Ectodermal cell (in vitro differentiated cells): ENCODE measurements around the gene TNFRSF1B.

ENCODE experiments used
- H3K27ac ChIP-seq: 2 replicates; pipeline ENCODE4 v1.7.0; 2013; ENCODE audit warnings: mild to moderate bottlenecking, low read depth, low read length; ENCODE audit not compliant: insufficient read depth, poor library complexity, severe bottlenecking
- H3K27me3 ChIP-seq: 2 replicates; pipeline ENCODE4 v1.7.0; 2013; ENCODE audit warnings: mild to moderate bottlenecking, low read length; ENCODE audit not compliant: insufficient read depth, control insufficient read depth, poor library complexity, severe bottlenecking
- H3K36me3 ChIP-seq: one replicate; pipeline ENCODE4 v1.7.0; 2013; ENCODE audit warnings: low read length; ENCODE audit not compliant: control insufficient read depth, insufficient read depth
- H3K4me1 ChIP-seq: one replicate; pipeline ENCODE4 v1.7.0; 2013; ENCODE audit warnings: low read length; ENCODE audit not compliant: control insufficient read depth, insufficient read depth
- H3K4me3 ChIP-seq: 2 replicates; pipeline ENCODE4 v1.7.0; 2013; ENCODE audit warnings: low read depth, low read length, control low read depth; ENCODE audit not compliant: insufficient read depth
- H3K9me3 ChIP-seq: 2 replicates; pipeline ENCODE4 v1.7.0; 2013; ENCODE audit warnings: mild to moderate bottlenecking, low read length, moderate library complexity; ENCODE audit not compliant: control insufficient read depth
- WGBS, 2 experiments: methylation state at CpG; one replicate each; pipeline ENCODE4 v1.1.7; 2013; ENCODE audit warnings: missing lambda C conversion rate in 2 of 2; 5-methylcytosine and 5-hydroxymethylcytosine counted together

Gene TNFRSF1B

GRCh38 chr1:12245116-12245515 is 78.3 kb downstream of the TNFRSF1B start:
- H3K27me3 ChIP-seq = no peaks in the 10 kb centered on the region
- 97 to 98% methylated on average over 2 to 3 of the region's 3 CpGs for WGBS, 2 experiments
- no peaks in the 10 kb centered on the region for H3K9me3 ChIP-seq
- H3K4me3 ChIP-seq = no peak overlapping the region
- no peaks in the 10 kb centered on the region for H3K4me1 ChIP-seq
- peaks cover 4% of the 10 kb centered on the region for H3K36me3 ChIP-seq
- no peak overlapping the region for H3K27ac ChIP-seq

GRCh38 chr1:12245733-12246132 is 78.9 kb downstream of the TNFRSF1B start:
- no peaks in the 10 kb centered on the region for H3K4me1 ChIP-seq
- no peaks in the 10 kb centered on the region for H3K9me3 ChIP-seq
- no peak overlapping the region for H3K4me3 ChIP-seq
- peaks cover 4% of the 10 kb centered on the region for H3K36me3 ChIP-seq
- H3K27ac ChIP-seq = no peak overlapping the region
- H3K27me3 ChIP-seq = no peaks in the 10 kb centered on the region

- 94 to 95% methylated on average over 6 of the region's 6 CpGs for WGBS, 2 experiments
These were observed 79.8 kb downstream of the TNFRSF1B start for GRCh38 chr1:12246584-12246983.

GRCh38 chr1:12249181-12249580 is 82.4 kb downstream of the TNFRSF1B start:
- WGBS, 2 experiments = 82 to 84% methylated on average over 1 of the region's 1 CpG
- no peaks in the 10 kb centered on the region for H3K9me3 ChIP-seq
- no peaks in the 10 kb centered on the region for H3K4me1 ChIP-seq
- peaks cover 4% of the 10 kb centered on the region for H3K36me3 ChIP-seq
- H3K4me3 ChIP-seq = no peak overlapping the region
- H3K27me3 ChIP-seq = no peaks in the 10 kb centered on the region
- no peak overlapping the region for H3K27ac ChIP-seq

More at GRCh38 chr1:12246584-12246983, 79.8 kb downstream of the TNFRSF1B start:
- H3K9me3 ChIP-seq = no peaks in the 10 kb centered on the region
- no peak overlapping the region for H3K4me3 ChIP-seq
- no peaks in the 10 kb centered on the region for H3K27me3 ChIP-seq
- peaks cover 4% of the 10 kb centered on the region for H3K36me3 ChIP-seq
- H3K27ac ChIP-seq = no peak overlapping the region
- H3K4me1 ChIP-seq = no peaks in the 10 kb centered on the region

GRCh38 chr1:12249748-12250147 is 83.0 kb downstream of the TNFRSF1B start:
- Histone ChIP-seq H3K27ac (no peak overlapping the region), H3K27me3 (no peaks in the 10 kb centered on the region), H3K4me1 (no peaks in the 10 kb centered on the region), H3K36me3 (peaks cover 3% of the 10 kb centered on the region), H3K4me3 (no peak overlapping the region), H3K9me3 (no peaks in the 10 kb centered on the region)
- 68 to 75% methylated on average over 6 of the region's 6 CpGs for WGBS, 2 experiments

GRCh38 chr1:12251442-12251841 is 84.7 kb downstream of the TNFRSF1B start:
- Histone ChIP-seq H3K36me3 (peaks cover 4% of the 10 kb centered on the region), H3K27ac (no peak overlapping the region), H3K4me3 (no peak overlapping the region), H3K27me3 (no peaks in the 10 kb centered on the region), H3K9me3 (no peaks in the 10 kb centered on the region), H3K4me1 (no peaks in the 10 kb centered on the region)
- WGBS, 2 experiments = 89 to 91% methylated on average over 5 of the region's 5 CpGs

- no peaks in the 10 kb centered on the region for H3K9me3 ChIP-seq
- no peaks in the 10 kb centered on the region for H3K27me3 ChIP-seq
- H3K36me3 ChIP-seq = peaks cover 10% of the 10 kb centered on the region
- no peak overlapping the region for H3K27ac ChIP-seq
- no peak overlapping the region for H3K4me3 ChIP-seq
- 96 to 97% methylated on average over 2 of the region's 2 CpGs for WGBS, 2 experiments
- H3K4me1 ChIP-seq = no peaks in the 10 kb centered on the region
These were observed 89.1 kb downstream of the TNFRSF1B start for GRCh38 chr1:12255913-12256312.

GRCh38 chr1:12258272-12258671 is 91.5 kb downstream of the TNFRSF1B start:
- Histone ChIP-seq H3K9me3 (no peaks in the 10 kb centered on the region), H3K4me3 (no peak overlapping the region), H3K27ac (no peak overlapping the region), H3K4me1 (no peaks in the 10 kb centered on the region), H3K27me3 (no peaks in the 10 kb centered on the region), H3K36me3 (peaks cover 22% of the 10 kb centered on the region)
- 84 to 88% methylated on average over 7 of the region's 7 CpGs for WGBS, 2 experiments
